ENCODE results near the gene BAG2.

The BAG2 gene

GRCh38 chr6:57174511-57174907, 2.4 kb downstream of the BAG2 start:
- no peak for DNase-seq (ENCODE audit: low spot score)

GRCh38 chr6:57177545-57178265, 5.6 kb downstream of the BAG2 start:
- no peak for DNase-seq (ENCODE audit: low spot score)

GRCh38 chr6:57180596-57180995, 8.5 kb downstream of the BAG2 start:
- no peak for DNase-seq (ENCODE audit: low spot score)

GRCh38 chr6:57182017-57182432, 9.9 kb downstream of the BAG2 start:
- no peak for DNase-seq (ENCODE audit: low spot score)

- DNase-seq (ENCODE audit: low spot score) = no peak
These were observed 11.2 kb downstream of the BAG2 start for GRCh38 chr6:57183336-57183735.

- DNase-seq (ENCODE audit: low spot score) = no peak
These were observed 18.0 kb downstream of the BAG2 start for GRCh38 chr6:57190140-57190539.

GRCh38 chr6:57193177-57193576, 21.1 kb downstream of the BAG2 start:
- no peak for DNase-seq (ENCODE audit: low spot score)

GRCh38 chr6:57195457-57195856, 23.3 kb downstream of the BAG2 start:
- no peak for DNase-seq (ENCODE audit: low spot score)

GRCh38 chr6:57198926-57199636, 27.0 kb downstream of the BAG2 start:
- DNase-seq (ENCODE audit: low spot score) = no peak

GRCh38 chr6:57201718-57202117, 29.6 kb downstream of the BAG2 start:
- no peak for DNase-seq (ENCODE audit: low spot score)

GRCh38 chr6:57205550-57206328, 33.6 kb downstream of the BAG2 start:
- no peak for DNase-seq (ENCODE audit: low spot score)

- DNase-seq (ENCODE audit: low spot score) = no peak
These were observed 35.0 kb downstream of the BAG2 start for GRCh38 chr6:57207141-57207540.

- no peak for DNase-seq (ENCODE audit: low spot score)
These were observed 35.7 kb downstream of the BAG2 start for GRCh38 chr6:57207872-57208271.

- no peak for DNase-seq (ENCODE audit: low spot score)
These were observed 36.9 kb downstream of the BAG2 start for GRCh38 chr6:57209030-57209429.

- no peak for DNase-seq (ENCODE audit: low spot score)
These were observed 37.9 kb downstream of the BAG2 start for GRCh38 chr6:57210060-57210459.

GRCh38 chr6:57215260-57215659, 43.1 kb downstream of the BAG2 start:
- DNase-seq (ENCODE audit: low spot score) = no peak

- DNase-seq (ENCODE audit: low spot score) = peak; percentile 24
These were observed 44.3 kb downstream of the BAG2 start for GRCh38 chr6:57216235-57217101.

- no peak for DNase-seq (ENCODE audit: low spot score)
These were observed 45.1 kb downstream of the BAG2 start for GRCh38 chr6:57217270-57217669.

GRCh38 chr6:57220083-57220703, 48.1 kb downstream of the BAG2 start:
- no peak for DNase-seq (ENCODE audit: low spot score)

- peak; percentile 67 for DNase-seq (ENCODE audit: low spot score)
These were observed 49.2 kb downstream of the BAG2 start for GRCh38 chr6:57221191-57221935.

Measured in Ammon's horn (tissue), 1 donor.